ENCODE results near the gene CFTR. TPM values are rescaled to one million over a fixed set of nuclear protein-coding genes. Genes with fewer than 3 reads are reported as not detected.

CFTR gene
- total RNA-seq, 1 donor from 2014 or later: 11.0 TPM

DNA sequence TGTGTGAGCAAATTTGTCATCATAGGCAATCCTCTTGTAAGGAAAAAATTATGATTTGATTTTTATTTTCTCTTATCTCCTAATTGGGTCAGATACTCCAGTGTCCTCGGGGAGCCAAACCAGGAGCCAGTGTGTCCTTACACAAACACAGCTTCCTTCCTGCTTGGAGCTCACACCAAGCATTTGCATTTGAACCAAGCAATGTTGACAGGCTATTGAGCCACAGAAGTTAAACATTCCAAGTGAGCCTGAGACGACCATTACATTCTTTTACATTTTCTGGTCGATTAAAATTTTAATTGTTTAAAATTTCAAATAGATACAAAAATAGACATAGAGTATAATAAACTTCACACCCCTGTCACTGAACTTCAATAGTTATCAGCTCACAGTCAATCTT, 194.8 kb downstream of the CFTR start:
- no peaks in the 10 kb centered on the region for H3K36me3 Mint-ChIP-seq

DNA sequence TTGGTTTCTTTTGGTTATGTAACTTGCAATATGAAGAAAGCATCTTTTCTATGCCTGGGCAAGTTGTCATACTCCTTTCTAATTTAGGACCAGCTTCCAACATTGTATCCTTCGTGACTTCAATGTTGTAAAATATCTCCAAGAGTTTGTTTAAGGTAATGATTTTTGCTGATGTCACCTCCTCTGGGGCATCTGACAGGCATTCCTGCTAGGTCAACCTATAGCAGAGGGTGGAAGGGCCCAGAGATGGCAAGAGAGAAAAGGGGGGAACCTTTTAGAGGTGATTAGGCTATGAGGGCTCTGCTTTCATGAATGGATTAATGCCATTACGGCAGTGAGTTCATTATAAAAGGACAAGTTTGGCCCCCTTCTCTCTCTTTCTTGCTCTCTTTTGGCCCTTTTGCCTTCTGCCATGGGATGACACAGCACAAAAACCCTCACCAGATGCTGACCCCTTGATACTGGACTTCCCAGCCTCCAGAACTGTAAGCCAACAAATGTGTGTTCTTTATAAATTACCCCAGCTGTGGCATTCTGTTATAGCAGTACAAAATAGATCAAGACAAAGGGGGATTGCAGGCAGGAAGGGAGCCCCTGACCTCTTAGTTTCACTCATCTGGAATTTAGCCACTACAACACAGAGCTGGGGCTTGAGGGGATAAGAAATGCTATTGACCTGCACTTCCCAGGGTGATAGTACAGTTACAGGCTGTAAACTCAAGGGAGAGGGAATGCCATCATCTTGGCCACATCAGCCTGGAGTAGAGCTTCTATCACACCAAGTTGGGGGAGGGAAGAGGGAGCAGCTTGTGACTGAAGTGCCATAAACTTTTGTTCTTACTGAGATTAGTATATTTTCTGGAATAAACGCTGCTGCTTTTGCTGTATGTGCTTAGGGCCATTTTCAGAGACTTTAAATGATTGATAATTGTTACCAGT, 195.9 kb downstream of the CFTR start:
- no peak overlapping the region for H3K27ac Mint-ChIP-seq
- TF ChIP-seq, protein P1, sequence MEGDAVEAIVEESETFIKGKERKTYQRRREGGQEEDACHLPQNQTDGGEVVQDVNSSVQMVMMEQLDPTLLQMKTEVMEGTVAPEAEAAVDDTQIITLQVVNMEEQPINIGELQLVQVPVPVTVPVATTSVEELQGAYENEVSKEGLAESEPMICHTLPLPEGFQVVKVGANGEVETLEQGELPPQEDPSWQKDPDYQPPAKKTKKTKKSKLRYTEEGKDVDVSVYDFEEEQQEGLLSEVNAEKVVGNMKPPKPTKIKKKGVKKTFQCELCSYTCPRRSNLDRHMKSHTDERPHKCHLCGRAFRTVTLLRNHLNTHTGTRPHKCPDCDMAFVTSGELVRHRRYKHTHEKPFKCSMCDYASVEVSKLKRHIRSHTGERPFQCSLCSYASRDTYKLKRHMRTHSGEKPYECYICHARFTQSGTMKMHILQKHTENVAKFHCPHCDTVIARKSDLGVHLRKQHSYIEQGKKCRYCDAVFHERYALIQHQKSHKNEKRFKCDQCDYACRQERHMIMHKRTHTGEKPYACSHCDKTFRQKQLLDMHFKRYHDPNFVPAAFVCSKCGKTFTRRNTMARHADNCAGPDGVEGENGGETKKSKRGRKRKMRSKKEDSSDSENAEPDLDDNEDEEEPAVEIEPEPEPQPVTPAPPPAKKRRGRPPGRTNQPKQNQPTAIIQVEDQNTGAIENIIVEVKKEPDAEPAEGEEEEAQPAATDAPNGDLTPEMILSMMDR (conservative IDR thresholded peaks at IDR 0.05): no peak
- H3K4me1 Mint-ChIP-seq (ENCODE audit: unreplicated experiment): peaks cover 12% of the 10 kb centered on the region
- H3K36me3 Mint-ChIP-seq: no peaks in the 10 kb centered on the region
- DNase-seq (ENCODE audit: extremely low spot score, unreplicated experiment): no peak
- no peak overlapping the region for H3K4me3 Mint-ChIP-seq
- H3K9me3 Mint-ChIP-seq: no peaks in the 10 kb centered on the region
- no peaks in the 10 kb centered on the region for H3K27me3 Mint-ChIP-seq

More for the DNA sequence above, 194.8 kb downstream of the CFTR start:
- TF ChIP-seq, protein P1 (conservative IDR thresholded peaks at IDR 0.05): no peak
- no peaks in the 10 kb centered on the region for H3K9me3 Mint-ChIP-seq
- H3K4me1 Mint-ChIP-seq (ENCODE audit: unreplicated experiment): peaks cover 12% of the 10 kb centered on the region
- H3K4me3 Mint-ChIP-seq: no peak overlapping the region
- H3K27ac Mint-ChIP-seq: no peak overlapping the region
- H3K27me3 Mint-ChIP-seq: no peaks in the 10 kb centered on the region
- no peak for DNase-seq (ENCODE audit: extremely low spot score, unreplicated experiment)

DNA sequence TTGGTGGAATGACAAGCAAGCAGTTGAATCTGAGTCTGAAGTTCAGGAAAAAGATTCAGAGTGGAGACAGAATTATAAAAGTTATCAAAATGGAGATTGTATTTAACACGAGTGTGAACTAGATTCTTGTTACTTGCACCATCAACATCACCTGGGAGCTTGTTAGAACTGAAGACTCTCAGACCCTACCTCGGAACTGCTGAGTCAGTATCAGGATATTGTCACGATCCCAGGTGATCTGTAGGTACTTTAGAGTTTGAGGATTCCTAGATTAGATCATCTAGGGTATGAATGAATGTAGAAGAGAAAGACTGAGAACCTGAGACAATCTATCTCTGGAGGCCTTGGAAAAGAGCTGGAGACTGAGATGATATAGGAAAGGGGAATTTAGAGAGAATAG, 199.3 kb downstream of the CFTR start:
- no peaks in the 10 kb centered on the region for H3K9me3 Mint-ChIP-seq
- TF ChIP-seq, protein P1 (conservative IDR thresholded peaks at IDR 0.05): no peak
- no peak overlapping the region for H3K27ac Mint-ChIP-seq
- H3K4me3 Mint-ChIP-seq: no peak overlapping the region
- no peak for DNase-seq (ENCODE audit: extremely low spot score, unreplicated experiment)
- no peaks in the 10 kb centered on the region for H3K36me3 Mint-ChIP-seq
- H3K27me3 Mint-ChIP-seq: no peaks in the 10 kb centered on the region
- H3K4me1 Mint-ChIP-seq (ENCODE audit: unreplicated experiment): peaks cover 16% of the 10 kb centered on the region

DNA sequence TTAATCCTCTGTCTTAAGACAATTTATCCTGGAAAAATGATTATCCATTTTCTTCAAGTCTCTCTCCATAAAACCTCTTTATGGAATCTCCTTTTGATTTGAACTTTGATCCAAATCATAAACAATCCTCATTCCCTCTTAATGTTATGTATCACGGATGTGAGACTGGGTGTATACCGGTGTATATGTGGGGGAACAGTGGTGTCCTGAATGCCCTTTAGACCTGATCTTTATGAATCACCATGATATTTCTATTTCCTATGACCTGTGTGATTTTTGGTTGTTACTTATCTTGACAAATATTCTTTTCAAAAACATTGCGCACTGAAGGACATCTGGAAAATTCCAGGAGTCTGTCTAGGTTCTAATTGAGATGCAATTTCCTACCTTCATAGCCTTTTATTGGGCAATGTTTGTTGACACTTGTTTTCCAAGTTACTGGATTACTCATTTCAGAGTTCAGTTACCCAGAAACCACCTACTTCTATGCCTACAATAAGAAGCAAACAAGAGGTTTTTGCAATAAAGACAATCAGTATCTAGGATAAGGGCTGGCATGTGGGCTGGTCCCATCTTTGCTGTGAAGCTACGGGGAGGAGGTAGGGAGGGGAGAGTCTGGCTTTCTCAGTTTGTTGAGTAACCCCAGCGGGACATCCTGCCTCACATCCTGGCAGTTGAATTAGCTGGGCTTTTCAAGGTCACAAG, 203.0 kb downstream of the CFTR start:
- TF ChIP-seq, protein P1 (conservative IDR thresholded peaks at IDR 0.05): no peak
- DNase-seq (ENCODE audit: extremely low spot score, unreplicated experiment): no peak
- Mint-ChIP-seq H3K4me1 (ENCODE audit: unreplicated experiment) (peaks cover 10% of the 10 kb centered on the region), H3K36me3 (no peaks in the 10 kb centered on the region), H3K27ac (no peak overlapping the region), H3K9me3 (no peaks in the 10 kb centered on the region), H3K4me3 (no peak overlapping the region), H3K27me3 (no peaks in the 10 kb centered on the region)

DNA sequence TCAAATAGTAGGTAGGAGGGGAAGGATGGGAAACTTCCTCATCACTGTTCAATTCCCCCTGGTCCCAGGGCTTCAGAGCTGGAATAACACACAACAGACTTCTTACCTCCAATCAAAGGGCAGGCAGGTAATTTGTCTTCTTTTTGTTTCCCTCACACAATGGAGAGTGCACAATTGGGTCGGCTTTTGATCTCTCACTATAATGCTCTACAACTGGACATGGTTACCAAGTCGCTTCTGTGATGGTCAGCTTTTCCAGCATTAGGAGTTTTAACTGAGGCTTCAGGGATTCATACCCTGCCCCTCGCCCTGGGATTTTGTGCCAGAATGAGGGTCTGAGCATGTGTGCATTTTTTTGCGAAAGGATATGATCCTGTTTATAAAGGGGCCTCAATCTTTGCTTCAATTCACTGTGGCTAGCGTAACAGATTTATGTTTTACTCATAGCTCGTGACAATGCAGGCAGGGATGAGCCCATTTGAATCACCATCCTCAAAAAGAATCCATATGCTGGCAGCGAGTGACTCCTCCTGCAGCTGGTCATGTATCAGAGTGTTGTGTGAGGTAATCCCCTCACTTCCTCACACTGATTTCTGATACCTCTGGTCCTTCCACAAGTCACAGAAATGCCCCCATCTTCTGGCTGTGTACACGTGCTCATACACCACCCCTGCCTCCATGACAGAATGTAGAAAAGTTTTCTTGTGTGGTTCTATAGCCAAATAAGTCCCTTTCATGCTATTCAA, 203.8 kb downstream of the CFTR start:
- TF ChIP-seq, protein P1 (conservative IDR thresholded peaks at IDR 0.05): no peak
- H3K4me3 Mint-ChIP-seq: no peak overlapping the region
- H3K36me3 Mint-ChIP-seq: no peaks in the 10 kb centered on the region
- no peaks in the 10 kb centered on the region for H3K27me3 Mint-ChIP-seq
- no peak for DNase-seq (ENCODE audit: extremely low spot score, unreplicated experiment)
- H3K9me3 Mint-ChIP-seq: no peaks in the 10 kb centered on the region
- H3K4me1 Mint-ChIP-seq (ENCODE audit: unreplicated experiment): peaks cover 10% of the 10 kb centered on the region
- H3K27ac Mint-ChIP-seq: no peak overlapping the region
